Fibroblast of pulmonary artery (primary cell): ENCODE data around the gene WWOX.

Experiments used
- DNase-seq: peaks from one replicate; pipeline ENCODE4 v3.0.0-alpha.2; 2010; ENCODE audit warnings: low read depth
- H3K4me3 ChIP-seq: replicated peaks from 2 replicates; pipeline ENCODE4 v1.5.1; 2011; ENCODE audit warnings: low read depth, mild to moderate bottlenecking, control low read depth, low read length, moderate library complexity
- TF ChIP-seq, protein P1 (sequence below): IDR thresholded peaks from 2 replicates; pipeline ENCODE4 v1.5.1; 2011; ENCODE audit warnings: mild to moderate bottlenecking, control low read depth, low read length, inconsistent platforms; ENCODE audit errors: missing control alignments

The WWOX gene

DNA sequence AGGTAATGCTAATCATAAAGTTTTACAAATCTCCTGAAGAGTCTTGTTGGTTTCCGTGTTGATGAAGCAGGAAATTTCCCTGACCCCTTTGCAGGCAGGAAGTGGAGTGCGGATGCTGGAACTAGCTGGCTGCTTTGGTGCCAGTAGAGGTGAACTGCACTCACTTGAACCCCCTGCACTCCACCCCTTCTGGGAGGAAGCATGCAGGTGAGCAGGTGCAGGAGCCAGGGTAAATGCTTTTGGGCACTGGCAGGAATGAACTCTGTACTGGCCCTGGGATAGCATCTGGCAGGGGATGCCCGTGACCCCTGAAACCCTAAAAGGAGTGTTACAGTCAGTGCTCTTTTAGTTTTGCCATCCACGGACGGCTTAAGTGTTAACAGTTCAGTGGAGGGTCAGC, 430.4 kb downstream of the WWOX start:
- no peak for DNase-seq
- TF ChIP-seq, protein P1, sequence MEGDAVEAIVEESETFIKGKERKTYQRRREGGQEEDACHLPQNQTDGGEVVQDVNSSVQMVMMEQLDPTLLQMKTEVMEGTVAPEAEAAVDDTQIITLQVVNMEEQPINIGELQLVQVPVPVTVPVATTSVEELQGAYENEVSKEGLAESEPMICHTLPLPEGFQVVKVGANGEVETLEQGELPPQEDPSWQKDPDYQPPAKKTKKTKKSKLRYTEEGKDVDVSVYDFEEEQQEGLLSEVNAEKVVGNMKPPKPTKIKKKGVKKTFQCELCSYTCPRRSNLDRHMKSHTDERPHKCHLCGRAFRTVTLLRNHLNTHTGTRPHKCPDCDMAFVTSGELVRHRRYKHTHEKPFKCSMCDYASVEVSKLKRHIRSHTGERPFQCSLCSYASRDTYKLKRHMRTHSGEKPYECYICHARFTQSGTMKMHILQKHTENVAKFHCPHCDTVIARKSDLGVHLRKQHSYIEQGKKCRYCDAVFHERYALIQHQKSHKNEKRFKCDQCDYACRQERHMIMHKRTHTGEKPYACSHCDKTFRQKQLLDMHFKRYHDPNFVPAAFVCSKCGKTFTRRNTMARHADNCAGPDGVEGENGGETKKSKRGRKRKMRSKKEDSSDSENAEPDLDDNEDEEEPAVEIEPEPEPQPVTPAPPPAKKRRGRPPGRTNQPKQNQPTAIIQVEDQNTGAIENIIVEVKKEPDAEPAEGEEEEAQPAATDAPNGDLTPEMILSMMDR, result no peak

DNA sequence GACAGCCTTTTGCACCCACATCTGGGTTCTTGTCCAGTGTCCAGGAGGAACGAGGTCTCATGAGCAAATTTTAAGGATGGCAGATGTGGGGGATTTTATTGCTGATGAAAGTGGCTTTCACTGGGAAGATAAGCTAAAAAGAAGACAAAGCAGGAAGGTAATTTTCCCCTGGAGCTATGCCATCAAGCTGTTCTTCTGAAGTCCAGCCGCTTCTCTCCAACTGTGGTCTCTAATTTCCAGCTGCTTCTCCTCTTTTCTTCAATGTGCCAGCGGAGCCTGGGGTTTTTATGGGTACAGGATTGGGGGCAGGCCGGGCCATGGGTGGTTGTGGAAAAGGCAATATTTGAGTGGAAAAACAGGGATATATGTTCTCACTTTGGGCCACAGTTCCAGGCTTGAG, 430.8 kb downstream of the WWOX start:
- H3K4me3 ChIP-seq, result no peak overlapping the region
- DNase-seq, result no peak
- TF ChIP-seq, protein P1, result no peak

More for the DNA sequence above, 430.4 kb downstream of the WWOX start:
- H3K4me3 ChIP-seq, result no peak overlapping the region

DNA sequence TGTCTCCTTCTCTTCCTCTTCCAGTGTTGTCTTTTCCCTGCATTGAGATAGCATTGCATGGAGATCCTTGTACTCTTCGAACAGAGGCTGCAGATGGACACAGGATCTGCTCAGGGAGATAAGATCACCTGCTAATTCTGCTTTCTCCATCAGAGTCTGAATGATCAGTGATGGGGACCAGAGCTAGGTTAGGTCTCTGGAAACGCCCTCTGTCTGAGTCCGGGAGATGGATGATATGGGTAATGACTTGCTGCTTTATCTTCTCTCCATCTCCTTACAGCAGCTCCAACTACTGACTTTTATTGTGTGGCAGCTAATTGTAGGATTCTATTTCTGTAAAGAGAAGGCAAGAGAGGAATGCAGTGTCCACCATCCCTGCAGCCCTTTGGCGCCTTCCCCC, 435.6 kb downstream of the WWOX start:
- TF ChIP-seq, protein P1, result no peak
- no peak for DNase-seq
- H3K4me3 ChIP-seq, result no peak overlapping the region

DNA sequence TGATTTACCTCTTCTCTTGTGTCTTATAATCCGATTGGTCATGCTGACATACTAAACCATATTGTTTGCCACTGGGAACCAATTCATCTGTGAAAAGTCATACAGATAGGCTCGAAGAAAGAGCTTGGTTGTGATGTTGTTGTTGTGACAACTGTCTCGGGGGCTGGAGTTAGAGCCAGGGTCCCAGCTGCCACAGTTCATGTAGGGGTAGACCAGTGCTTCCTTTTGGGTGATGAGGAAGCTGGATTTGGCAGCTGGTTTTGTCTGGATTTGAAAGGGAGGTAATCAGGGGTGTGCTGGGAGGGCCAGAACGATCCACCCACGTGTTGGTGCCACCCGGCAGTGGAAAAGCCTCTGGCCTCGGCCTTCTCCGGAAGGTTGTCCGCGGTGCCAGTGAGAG, 438.1 kb downstream of the WWOX start:
- H3K4me3 ChIP-seq, result no peak overlapping the region
- TF ChIP-seq, protein P1, result no peak
- no peak for DNase-seq

DNA sequence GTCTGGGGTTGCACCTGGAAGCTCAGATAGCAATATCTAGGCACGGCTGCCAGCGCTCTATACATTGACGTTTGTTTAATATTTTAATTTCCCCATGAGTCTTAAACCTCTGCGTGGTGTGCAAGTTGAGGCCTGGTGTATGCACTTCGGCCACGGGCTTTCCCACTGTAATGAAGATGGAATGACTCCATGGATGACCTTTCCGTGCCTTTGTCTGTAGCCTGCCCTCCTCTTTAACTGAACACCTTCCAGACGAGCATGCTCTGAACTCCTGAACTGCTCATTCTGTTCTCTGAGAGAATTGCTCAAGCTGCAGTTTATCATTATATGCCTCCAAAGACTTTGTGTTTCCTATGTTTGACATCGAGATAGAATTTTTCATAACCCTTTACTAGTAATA, 438.8 kb downstream of the WWOX start:
- no peak overlapping the region for H3K4me3 ChIP-seq
- no peak for DNase-seq
- TF ChIP-seq, protein P1, result no peak

DNA sequence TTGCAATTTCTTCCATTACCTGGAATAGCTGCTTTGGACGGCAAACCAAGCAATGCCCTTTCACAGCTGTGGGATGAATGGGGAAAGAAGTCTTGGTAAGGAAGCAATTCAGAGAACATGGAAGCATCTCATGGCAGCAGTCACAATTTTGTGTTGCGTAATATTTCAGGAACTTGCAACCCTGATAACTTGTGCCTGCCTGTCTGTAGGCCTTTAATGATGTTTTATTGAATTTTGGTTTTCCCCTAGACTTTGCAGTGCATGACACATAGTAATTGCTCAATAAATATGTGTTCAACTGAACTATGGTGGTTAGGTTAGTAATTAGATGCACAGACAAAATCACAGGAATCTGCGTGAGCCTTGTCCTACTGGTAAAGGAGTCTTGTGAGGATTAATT, 439.5 kb downstream of the WWOX start:
- TF ChIP-seq, protein P1, result no peak
- no peak overlapping the region for H3K4me3 ChIP-seq
- no peak for DNase-seq

DNA sequence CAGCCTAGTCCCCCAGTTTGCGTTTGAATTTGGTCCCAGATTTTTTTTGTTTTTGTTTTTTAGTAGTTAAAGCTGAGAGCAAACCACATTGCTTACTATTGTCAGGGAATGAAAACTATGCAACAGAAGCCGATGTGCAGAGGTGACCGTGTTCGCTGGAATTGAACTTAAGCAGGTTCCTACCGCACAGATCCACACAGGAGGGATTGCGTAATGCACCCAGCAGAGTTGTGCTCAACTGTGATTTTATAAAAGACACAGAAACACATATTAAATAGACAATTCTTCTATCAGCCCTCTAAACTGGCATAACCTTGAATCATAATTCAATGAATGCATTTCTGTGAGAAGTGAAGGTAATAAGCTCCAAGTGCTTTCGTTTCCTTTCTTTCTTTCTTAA, 443.0 kb downstream of the WWOX start:
- no peak overlapping the region for H3K4me3 ChIP-seq
- TF ChIP-seq, protein P1, result no peak
- no peak for DNase-seq
